Stimulated activated CD8-positive, alpha-beta memory T cell treated with anti-CD3 and anti-CD28 coated beads, Interleukin-7, amount 100 ng/mL, for 1 hour (primary cell): ENCODE results near the gene CALCOCO2.
"Not testable (repeated sequence)": the region's sequence is repeated elsewhere in the genome, so short reads cannot be mapped to it uniquely, and the experiment has no call there.

Source experiments
- DNase-seq, 2 donors: peaks; one replicate each; pipeline ENCODE4 v3.0.0-alpha.2; 2020; ENCODE audit warnings: low read depth in 2 of 2

Gene CALCOCO2

DNA sequence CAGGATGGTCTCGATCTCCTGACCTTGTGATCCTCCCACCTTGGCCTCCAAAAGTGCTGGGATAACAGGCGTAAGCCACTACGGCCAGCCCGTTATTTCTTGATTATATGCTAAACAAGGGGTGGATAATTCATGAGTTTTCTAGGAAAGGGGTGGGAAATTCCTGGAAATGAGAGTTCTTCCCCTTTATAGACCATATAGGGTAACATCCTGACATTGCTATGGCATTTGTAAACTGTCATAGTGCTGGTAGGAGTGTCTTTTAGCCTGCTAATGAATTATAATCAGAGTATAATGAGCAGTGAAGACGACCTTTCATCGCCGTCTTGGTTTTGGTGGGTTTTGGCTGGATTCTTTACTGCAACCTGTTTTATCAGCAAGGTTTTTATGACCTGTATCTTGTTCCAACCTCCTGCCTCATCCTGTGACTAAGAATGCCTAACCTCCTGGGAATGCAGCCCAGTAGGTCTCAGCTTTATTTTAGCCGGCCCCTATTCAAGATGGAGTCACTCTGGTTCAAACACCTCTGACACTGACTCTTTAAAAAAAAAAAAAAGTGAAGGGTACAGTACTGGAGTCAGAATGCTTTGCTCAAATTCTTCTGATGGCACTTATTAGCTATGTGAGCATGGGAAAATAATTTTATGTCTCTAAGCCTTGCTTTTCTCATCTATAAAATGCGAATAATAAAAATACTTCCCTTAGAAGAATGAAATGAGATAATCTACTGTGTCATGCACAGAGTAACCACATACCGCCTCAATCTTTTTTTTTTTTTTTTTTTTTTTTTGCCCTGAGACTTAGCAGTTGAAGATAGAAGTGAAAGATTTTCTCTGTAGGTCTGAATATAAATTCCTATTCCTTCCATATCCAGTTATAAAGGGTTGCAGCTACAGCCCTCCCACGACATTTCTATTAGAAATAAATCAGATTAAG is 5.1 kb upstream of the CALCOCO2 start:
- DNase-seq, result no peak

DNA sequence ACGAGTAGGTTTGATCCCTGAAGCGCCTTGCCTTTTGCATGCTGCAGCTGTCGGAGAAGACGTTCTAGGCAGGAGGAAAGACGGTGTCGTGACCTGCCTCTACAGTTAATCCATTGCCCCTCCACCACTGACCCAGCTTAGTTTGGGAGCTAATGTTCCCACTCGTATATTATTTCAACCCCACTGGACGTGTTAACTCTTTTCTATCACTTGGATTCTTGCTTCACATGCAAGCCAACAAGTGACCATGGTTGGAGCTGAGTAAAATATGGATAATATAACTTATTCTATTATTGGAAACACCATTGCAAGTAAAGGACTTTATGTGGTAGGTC is 681 bp downstream of the CALCOCO2 start:
- DNase-seq, result no peak

DNA sequence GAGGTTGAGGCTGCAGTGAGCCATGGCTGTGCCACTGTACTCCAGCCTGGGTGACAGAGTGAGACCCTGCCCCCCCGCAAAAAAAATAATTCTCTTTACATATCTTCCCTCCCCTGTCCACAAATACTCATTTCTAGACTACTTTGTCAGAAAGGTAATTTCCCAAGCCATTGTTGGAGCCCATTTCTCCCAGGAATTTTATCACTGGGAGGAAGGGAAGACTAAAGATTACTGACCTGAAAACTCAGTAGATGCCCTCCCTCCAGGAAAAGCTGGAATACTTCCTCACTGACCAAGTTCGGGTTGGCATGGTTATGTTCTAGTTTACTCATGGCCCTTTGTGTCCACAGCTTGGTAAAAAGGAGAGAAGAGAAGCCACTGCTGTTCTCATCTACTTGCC is 4.1 kb downstream of the CALCOCO2 start:
- DNase-seq, result no peak

DNA sequence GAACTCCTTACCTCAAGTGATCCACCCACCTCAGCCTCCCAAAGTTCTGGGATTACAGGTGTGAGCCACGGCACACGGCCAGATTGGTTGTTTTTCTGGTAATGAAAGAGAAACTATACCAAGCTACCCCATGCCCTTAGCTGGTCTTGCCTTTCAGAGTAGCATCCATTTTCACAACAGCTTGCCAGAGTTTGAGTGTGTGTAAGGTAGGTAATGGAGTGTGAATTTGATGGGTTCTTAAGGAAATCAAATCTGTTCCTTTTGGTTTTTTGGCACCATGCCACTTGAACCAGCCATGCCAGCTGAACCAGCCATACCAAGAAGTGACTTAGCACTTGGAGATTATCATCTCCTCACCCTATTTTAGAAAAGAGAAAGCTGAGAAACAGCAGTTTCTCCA is 5.1 kb downstream of the CALCOCO2 start:
- no peak for DNase-seq

DNA sequence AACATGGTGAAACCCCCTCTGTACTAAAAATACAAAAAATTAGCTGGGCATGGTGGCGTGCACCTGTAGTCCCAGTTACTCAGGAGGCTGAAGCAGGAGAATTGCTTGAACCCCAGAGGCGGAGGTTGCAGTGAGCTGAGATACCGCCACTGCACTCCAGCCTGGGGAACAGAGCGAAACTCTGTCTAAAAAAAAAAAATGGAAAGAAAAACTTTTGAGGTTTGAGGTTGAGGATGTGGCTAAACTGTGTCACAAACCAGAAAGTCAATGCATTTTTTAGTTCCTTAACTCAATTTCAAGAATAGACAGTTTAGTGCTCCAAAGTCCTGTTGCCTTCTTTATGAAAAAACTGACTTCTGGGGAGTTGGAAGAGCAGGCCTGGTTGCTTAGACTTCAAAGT is 6.6 kb downstream of the CALCOCO2 start:
- not testable (repeated sequence) for DNase-seq

DNA sequence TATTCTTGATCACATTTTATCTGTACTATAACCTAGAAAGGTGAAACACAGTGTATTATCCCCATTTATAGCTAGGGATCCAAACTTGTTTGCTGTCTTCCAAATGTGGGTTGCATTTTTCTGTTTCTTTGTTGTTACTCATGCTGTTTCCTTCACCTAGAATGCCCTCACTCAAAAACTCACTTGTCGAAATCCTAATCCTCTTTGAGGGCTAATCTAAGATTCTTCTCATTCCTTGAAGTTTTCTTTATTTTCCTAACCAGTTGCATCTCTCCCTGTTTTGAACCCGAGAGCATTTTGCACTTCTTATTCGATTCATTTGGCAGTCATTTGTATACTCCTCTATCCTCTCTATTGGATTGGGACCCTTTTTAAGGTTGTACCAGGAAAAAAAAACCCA is 9.6 kb downstream of the CALCOCO2 start:
- no peak for DNase-seq

DNA sequence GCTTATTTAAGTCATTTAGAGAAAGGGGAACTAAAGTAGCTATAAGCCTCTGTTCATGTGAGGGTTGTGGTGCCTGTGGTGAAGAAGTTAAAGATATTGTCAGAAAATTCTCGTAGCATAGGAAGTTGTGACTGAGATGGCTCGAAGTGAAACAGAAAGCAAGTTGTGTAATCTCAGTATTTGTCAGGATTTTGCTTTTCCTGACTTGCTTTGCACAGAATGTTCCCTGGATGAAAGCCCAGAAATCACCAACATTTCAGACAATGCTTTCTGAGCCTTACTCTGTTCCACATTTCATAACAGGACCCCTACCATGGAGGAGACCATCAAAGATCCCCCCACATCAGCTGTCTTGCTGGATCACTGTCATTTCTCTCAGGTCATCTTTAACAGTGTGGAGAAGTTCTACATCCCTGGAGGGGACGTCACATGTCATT is 10.6 kb downstream of the CALCOCO2 start:
- no peak for DNase-seq

DNA sequence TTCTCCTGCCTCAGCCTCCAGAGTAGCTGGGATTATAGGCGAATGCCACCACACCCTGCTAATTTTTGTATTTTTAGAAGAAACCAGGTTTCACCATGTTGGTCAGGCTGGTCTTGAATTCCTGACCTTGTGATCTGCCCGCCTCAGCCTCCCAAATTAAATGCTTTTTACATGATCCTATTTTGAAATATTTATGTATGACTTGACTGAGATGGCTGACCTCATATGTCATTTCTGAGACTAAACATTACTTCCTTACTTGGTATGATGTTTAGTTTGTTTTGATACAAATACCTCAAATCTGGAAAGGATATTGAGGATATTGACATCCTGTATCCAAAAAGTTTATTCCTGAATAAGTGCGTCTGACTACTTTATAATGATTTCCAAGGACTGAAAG is 11.9 kb downstream of the CALCOCO2 start:
- no peak for DNase-seq

DNA sequence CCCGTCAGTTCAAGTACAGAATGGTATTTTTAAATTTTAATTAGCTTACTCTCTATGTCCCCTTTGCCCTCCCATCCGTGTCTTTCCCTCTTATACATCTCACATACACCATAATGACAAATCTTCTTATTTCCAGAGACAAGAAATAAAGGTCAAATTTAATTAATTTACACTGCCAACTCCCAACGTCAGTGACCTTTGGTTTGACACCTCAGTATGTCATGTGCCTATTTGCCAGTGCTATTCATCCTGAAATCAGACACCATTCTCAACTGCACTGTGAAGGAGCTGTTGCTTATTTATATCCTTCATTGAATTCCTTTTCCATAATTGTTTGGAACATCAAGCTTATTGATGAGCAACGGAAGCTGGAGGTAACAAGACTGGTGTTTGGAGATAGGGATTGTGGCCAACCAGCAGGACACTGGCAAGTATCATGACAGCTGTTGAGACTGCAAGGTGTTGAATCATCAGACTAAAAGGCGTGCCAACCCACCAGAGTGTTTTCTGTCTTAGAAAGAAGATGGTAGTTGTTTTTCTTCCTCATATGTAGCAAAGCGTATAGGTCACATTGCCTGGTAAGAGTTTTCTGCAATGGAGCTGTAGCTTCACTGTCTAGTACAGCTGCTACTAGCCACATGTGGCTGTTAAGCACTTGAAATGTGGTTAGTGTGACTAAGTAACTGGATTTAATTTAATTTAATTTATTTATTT is 12.5 kb downstream of the CALCOCO2 start:
- DNase-seq, result no peak

DNA sequence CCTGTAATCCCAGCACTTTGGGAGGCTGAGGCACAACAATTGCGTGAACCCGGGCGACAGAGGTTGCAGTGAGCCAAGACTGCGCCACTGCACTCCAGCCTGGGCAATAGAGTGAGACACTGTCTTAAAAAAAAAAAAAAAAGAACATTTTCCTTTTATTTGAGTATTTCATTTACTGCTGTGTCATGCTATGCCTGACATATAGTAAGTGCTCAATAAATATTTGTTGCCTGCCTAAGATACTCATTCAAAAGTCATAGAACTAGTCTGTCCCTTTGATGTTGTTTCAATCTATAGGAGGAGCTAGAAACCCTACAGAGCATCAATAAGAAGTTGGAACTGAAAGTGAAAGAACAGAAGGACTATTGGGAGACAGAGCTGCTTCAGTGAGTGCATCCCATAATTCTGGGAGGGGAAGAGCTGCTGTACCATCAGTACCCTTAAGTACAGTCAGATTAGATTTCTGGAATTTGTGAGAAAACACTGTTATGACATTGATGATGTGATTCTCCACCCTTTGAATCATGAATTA is 20.0 kb downstream of the CALCOCO2 start:
- no peak for DNase-seq

DNA sequence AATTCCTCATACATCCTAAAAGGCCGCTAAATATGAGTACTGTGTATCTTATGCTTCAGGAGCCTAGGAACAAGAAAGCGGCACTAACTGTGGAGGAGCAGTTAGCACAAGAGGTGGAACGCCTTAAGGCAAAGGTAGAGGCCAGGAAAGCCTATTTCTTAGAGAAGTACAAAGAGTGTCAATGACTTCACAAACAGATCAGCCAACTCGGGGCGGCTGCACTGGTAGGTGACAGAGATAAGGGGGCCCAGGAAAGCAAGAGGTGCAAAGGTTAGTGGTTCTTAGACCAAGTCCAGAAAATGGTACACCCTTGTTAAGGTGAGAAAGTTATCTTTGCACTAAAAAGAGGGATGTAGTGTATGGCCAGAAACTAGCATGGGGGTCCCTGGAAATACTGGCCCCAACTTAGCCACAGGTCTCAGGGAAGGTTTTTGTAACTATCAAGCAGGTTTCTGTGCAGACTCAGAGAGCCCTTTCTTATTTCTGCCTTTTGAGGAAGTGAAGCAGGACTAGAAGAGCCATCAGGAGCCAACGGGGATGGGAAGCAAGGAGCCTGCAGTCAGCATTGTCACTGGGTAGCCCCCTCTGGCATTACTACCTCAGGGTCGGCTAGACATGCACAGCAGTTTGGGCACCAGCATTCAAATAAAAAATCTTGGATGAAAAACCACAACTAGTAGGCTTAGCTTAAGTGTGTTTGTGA is 24.1 kb downstream of the CALCOCO2 start:
- no peak for DNase-seq

DNA sequence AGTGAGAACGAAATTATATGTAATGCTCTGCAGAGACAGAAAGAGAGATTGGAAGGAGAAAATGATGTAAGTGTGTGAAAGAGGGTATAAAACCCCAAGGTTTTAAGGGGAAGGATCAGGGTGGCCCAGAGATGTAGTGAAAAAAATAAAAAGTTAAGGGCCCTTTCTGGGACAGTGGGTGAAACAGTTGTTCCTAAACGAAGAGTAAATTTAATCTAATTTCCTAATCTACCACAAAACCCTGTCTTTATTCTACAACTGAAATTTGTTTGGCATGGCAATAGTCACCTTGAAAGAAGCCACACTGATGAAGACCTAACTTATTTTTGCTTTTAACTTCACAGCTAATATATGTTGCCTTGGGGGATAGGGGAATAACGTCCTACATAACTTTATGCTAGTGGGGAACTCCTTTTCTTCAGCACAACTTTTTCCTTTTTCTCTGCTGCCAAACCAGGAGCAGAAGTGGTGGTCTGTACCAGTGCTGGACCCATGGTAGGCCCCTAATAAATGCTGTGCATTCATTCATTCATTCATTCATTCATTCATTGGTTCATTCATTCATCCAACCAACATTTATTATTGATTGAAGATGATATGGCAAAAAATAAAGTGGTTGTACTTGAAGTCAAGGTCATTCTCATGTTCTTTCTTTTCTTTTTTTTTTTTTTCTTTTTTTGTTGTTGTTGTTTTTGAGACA is 25.4 kb downstream of the CALCOCO2 start:
- no peak for DNase-seq

DNA sequence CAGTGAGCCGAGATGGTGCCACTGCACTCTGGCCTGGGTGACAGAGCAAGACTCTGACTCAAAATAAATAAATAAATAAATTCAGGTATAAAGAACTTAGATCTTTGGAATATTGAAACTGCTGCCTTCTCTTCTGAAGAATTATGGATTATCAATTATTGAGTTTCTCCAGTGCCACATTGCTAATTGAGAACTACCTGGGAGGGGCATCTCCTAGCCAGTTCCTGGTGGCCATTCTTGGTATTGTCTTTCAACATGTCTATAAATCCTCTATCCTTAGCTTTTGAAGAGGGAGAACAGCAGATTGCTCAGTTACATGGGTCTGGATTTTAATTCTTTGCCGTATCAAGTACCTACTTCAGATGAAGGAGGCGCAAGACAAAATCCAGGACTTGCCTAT is 29.2 kb downstream of the CALCOCO2 start:
- no peak for DNase-seq

DNA sequence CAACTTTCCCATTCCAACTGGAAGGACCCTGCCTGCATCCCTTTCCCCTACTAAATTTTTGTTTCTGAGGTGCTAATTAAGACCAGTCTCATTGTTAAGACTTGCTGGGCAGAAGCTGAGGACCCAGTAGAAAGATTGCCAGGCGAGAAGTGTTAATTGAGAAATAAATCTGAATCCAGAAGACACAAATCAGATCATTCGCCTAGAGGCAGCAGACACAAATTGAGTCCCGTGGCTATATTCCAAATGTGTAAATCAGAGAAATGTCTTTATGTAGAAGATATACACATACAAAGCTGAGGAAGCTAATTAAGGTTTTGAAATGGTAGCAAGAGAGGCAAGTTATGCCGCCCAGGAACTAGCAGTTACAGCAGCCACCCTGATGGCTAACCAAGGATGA is 29.6 kb downstream of the CALCOCO2 start:
- DNase-seq, result no peak

DNA sequence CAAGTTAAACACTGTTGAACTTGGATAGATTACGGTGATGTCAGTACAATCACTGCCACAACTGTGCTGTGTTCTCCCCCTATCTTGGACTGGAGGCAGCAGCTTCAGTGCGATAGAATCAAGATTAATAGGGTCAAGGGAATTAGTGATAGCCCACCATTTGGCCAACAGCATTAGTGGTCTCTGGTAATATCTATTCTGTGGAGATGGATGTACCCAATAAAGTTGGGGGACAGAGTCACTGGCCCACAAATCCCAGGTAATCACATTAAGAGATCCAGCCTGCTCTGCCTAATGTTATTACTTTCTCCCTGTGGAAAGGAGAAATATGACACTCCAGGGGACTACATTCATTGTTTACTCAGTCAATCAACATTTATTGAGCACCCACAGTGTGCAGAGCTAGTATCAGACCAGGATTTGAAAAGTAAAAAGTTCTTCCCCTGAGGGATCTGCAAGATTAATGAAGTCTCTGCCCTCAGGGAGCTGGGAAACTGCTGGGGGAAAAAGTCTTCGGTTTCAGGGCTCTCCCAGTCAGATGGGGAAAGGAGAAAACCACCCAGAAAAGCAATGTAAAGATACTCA is 38.2 kb downstream of the CALCOCO2 start:
- no peak for DNase-seq

DNA sequence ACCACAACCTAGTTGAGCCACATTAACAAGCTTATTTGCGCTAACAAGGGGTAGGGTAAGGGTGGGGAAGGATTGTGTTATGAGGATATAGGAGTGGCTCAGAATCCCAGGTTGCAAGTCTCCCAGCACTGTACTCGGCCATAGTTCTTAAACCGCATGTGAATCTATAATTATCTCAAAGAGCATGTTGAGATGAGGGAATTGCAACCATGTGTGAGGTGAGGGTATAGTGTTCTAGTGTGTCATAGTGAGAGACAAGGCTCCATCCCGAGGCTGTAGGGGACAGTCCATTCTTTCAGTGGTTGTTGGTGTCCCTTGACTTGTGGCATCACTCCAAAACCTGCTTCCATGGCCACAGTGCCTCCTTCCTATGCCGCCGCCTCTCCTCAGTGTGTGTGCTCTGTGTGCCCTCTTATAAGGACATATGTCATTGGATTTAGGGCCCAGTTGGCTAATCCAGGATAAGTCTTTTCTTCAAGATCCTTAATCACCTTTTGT is 39.0 kb downstream of the CALCOCO2 start:
- DNase-seq, result no peak

DNA sequence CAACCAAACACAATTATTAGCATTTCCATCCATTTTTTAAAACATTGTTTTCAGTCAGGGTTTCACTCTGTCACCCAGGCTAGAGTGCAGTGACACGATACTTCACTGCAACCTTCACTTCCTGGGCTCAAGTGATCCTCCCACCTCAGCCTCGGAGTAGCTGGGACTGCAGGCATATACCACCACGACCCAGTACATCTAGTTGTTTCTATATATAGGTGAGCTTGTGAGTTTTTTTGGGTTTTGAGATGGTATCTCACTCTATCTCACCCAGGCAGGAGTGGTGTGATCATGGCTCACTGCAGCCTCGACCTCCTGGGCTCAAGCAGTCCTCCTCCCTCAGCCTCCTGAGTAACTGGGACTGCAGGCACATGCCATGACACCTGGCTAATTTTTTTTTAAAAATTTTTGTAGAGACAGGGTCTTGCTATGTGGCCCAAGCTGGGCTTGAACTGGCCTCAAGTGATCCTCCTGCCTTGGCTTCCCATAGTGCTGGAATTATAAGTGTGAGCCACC is 40.3 kb downstream of the CALCOCO2 start:
- no peak for DNase-seq

DNA sequence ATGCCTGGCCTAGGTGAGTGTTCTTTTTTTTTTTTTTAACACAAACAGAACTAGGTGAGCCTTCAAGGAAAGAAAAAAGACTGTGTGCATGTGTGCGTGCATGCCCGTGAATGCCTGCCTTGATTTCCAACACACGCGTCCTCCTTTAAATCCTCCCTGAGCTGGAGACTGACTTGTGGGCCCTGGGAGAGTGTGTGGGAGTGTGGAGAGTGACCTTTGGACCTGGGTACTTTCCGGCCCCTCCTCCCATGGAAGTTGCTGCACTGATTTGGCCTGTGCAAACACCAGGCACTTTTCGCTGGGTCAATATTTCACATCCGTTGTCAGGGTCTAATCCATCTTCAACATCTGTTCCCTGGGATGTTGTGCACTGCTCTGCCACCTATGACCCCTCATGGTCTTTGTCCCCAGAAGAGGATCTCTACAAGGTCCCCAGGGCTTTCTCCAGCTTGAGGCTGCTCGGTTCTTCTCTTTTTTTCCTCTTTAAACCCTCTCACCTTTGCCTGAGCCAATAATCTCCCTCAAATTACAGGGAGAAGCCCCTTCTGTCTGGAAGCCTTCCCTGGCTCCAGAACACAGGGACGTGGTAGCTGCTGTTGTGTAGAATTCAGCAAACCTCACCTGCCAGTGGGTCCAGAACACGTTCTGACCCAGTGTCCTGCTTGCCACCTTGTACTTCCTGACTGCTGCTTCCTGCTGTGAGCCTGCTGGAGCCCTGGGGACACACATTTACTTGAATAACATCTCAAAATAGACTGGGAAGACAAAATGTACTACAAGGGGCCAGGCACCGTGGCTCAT is 40.9 kb downstream of the CALCOCO2 start:
- DNase-seq, result no peak

DNA sequence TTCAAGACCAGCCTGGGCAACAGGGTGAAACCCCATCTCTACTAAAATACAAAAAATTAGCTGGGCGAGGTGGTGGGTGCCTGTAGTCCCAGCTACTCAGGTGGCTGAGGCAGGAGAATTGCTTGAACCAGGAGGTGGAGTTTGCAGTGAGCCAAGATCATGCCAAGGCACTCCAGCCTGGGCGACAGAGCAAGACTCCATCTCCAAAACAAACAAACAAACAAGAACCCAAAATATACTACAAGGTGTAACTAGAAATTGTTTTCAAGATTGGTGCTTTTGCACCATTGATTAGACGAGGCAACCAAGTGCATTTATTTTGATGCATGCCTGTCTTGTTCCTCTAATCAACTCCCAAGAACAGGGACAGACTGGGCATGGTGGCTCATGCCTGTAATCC is 41.6 kb downstream of the CALCOCO2 start:
- DNase-seq, result not testable (repeated sequence)

DNA sequence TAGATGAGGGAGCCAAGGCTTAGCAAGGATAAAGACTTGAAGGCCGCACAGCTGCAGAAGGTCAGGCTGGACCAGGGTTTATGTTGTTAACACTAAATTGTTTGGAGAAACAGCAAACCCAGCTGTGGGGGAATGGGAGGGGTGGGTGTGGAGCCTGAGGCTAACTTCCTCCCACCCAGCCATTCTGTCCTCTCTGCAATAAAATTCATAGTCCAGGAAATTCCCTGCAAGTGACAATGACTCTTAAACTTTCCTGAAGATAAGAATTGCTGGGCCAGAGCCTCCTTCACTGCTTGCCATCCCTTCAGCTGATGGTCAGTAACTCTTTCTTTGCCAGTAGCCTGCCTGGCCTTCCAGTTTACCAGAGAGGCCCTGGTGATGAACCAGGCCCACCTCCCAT is 42.4 kb downstream of the CALCOCO2 start:
- DNase-seq, result no peak
